ENCODE data around the gene KBTBD6.
A peak's percentile ranks its signal among the peaks of the same experiment; 100 is the strongest.
"Not testable (repeated sequence)": the region's sequence is repeated elsewhere in the genome, so short reads cannot be mapped to it uniquely, and the experiment has no call there.

Gene KBTBD6

GRCh38 chr13:41132512-41133152 is at the start of gene KBTBD6:
Gene KBTBD6 (minus strand): TSS chr13:41132802. CDS start chr13:41132511, 291 bp downstream.
- peak; percentile 88 to 92 for DNase-seq (ENCODE audit: low read depth in 2 of 2)

DNA sequence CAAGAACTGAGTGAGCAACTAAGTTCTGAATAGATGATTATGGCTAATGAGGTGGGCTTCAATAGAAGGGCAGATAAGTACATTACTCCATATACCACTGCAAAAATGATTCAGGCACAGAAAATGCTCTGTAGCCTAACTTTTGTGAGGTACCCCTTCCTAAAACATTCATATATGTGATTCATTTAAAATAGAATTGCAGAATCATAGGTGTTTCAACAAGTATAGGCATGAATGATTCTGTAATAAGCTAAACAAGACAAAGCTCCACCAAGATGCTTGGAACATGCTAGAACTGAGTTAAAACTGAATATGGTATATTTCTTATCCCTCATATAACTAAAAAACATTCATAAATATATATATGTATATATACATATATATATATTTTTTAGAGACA is 49.6 kb upstream of the KBTBD6 start:
- DNase-seq (ENCODE audit: low read depth in 2 of 2) = no peak

DNA sequence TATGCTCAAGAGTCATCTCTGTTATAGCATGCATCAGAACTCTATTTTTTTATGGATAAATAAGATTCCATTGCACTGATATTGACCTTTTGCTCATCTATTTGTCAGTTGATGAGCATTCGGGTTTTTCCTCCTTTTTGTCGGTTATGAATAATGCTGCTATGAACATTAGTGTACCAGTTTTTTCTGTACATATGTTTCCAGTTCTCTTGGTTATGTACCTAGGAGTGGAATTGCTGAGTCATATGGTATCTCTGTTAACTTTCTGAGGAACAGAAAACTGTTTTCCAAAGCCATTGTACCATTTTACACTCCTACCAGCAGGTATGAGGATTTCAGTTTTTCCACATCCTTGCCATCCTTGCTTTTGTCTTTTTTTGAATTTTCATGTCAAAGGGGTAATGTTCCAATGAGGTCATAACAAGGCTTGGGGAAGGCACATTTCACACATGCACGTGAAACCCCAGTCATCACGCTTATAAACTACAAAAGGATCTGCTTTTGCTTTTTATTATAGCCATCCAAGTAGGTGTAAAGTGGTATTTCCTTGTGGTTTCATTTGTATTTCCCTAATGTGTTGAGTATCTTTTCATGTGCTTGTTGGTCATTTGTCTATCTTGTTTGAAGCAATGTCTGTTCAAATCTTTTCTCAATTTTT is 47.1 kb upstream of the KBTBD6 start:
- no peak for DNase-seq (ENCODE audit: low read depth in 2 of 2)

GRCh38 chr13:41178040-41178439 is 45.4 kb upstream of the KBTBD6 start:
- no peak for DNase-seq (ENCODE audit: low read depth in 2 of 2)

DNA sequence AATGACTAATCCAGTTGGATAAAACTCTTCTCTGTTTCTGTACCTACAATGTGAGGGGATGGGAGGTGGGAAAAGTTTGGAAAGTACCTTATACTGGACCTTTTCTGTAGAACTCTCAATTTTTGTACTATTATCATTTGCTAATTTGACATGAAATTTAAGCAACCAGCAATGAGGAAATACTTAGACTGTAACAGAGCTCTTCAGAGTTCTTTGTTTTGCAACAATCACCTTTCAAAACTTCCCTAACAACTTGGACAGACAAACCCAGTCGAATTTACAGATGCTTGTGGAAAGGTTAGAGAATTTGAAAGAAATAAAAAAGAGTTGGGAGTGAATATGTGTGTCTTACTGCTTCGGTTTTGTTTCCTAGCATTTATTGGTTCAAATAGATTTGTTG is 45.0 kb upstream of the KBTBD6 start:
- DNase-seq (ENCODE audit: low read depth in 2 of 2) = no peak

- not testable (repeated sequence) for DNase-seq (ENCODE audit: low read depth in 2 of 2)
Measured at GRCh38 chr13:41175576-41175975, 43.0 kb upstream of the KBTBD6 start.

DNA sequence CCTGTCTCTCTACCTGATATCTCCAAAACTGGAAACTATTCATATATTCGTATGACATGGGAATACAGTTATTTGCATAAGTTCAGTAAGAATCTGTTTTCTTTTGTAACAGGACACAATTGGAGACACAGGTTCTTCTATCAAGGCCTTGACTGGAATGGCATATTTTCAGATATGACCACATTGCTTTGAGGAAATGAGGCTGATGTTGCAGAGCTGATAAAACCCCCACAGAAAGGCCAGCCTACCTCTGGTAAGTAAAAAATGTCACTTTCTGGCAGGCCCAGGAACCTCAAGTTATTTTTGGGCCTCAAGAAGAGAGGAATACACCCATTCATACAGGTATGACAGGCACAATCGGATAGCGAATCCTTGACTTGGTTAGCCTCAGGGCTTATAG is 29.5 kb upstream of the KBTBD6 start:
- no peak for DNase-seq (ENCODE audit: low read depth in 2 of 2)

DNA sequence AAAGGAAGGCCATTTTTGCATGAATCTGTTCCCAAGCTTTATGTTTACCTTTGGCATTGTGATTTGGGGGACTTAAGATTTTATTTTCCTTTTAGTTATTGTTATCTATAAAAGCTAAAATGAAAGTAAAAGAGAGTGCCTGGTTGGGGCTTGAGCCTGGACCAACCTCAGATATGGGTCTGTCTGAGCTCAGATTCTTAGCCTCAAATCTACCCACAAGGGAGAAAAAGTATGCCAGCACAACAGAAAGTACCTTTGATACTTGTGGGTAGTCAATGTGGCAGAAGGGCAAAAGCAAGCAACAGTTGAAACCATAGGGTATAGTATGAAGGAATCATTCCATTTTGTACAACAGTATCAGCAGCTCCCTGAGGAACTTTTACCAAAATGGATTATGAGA is 26.6 kb upstream of the KBTBD6 start:
- DNase-seq (ENCODE audit: low read depth in 2 of 2) = no peak

DNA sequence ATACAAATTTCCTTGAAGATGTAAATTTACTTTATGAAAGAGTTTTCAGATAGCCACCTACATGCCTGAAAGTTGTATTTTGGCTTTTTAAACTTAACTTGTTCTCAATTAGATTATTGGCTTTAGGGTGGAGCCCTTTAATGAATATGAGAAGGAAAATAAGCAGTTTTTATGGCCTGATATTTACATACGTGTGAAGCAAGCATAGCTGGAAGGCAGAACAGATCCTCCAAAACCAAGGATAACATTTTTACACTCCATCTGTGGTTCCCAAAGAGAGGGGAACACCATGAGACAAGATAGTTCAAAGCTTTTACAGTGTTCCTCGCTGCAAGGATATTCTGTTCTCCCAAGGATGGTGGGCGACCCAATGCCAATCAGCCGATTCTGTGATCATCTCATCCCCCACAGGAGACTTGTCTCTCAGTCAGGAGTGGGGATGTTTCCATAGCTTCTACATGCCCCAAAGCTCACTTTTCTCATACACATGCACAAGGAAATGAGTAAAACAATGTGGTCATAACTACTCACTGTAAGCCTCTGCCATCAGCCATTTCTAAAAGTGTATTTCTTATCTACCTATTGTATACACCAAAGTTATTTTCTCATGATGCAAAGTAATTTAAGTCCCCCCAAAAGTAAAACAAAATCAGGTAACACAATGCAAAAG is 24.6 kb upstream of the KBTBD6 start:
- DNase-seq (ENCODE audit: low read depth in 2 of 2) = no peak

- DNase-seq (ENCODE audit: low read depth in 2 of 2) = no peak
Measured at GRCh38 chr13:41156620-41157019, 24.0 kb upstream of the KBTBD6 start.

- DNase-seq (ENCODE audit: low read depth in 2 of 2) = no peak
Measured at GRCh38 chr13:41154042-41154441, 21.4 kb upstream of the KBTBD6 start.

GRCh38 chr13:41152005-41152404 is 19.4 kb upstream of the KBTBD6 start:
- DNase-seq (ENCODE audit: low read depth in 2 of 2) = no peak

- DNase-seq (ENCODE audit: low read depth in 2 of 2) = no peak
Measured at GRCh38 chr13:41150058-41150457, 17.5 kb upstream of the KBTBD6 start.

DNA sequence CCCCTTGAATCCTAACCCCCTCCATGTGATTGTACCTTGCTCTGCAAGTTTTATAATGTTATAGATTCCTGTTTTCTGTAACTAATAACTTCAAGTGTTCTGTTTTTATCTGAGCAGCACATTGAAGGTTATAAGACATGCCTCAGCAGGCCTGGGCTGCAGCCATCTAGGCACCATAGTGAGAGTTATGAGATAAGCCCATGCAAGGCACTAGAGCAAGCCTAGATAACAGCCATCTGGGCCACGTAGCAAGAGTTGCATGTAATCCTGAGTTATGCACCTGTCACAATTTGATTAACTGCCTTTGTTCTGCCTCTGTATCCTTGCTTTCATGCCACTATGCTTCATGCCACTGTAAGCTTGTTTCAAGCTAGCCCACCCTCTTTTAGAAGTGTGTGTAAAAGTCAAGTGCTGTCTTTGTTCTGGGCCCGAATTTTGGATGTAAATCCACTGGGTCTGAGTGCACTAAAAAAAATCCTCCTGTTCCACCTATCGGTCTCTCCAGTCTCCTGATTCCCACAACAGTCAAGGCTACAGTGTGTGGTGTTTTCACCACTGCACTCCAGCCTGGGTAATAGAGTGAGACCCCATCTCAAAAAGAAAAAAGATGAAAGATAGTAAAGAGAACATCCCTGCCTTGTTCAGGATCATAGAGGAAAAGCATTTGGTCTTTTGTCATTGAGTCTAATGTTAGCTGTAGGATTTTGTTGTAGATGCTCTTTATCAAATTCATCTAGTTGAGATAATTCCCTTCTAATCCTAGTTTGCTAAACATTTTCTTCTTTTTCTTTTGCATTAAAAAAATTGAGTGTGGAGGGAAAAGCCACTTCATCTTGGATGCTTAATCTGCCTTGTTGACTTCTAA is 16.0 kb upstream of the KBTBD6 start:
- no peak for DNase-seq (ENCODE audit: low read depth in 2 of 2)

- DNase-seq (ENCODE audit: low read depth in 2 of 2) = no peak
Measured at GRCh38 chr13:41145136-41145908, 12.7 kb upstream of the KBTBD6 start.

DNA sequence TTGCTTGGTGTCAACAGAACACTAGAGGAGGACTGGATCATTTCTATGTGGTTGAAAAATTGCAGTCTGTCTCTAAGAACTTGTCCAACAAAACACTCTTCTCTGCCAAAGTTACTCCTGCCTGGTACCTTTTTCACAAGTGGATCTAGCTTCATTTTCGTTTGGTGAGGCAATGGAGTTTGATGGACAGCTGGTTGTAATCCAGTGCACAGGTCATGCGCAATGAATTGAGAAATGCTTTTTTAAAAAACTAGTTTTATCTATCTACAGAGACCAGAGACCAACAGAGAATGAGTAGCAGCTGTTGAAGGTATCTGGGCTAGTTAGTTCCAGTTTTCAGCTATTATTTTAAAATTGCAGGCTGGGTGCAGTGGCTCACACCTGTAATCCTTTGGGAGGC is 12.0 kb upstream of the KBTBD6 start:
- DNase-seq (ENCODE audit: low read depth in 2 of 2) = no peak

DNA sequence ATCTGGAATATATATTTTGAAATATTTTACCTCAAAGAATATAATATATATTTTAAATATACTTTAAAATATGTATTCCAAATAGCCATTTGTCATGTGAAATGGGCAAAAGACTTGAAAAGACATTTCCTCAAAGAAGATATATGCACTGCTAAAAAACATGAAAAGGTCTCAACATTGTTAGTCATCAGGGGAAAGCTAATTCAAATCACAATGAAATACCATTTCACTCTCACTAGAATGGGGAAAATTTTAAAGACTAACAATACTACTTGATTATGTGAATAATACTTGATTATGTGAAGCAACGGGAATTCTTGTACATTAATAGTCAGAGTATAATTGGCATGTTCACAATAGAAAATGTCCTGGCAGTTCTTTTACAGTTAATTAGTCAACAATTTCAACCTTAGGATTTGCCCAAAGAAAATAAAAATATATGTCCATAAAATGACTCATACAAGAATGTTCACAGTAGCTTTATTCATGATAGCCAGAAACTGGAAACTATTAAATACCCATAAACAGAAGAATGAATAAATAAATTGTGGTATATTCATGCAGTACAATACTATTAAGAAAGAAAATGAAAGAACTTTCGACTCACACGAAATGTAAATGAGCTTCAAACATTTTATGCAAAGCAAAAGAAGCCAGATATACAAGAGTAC is 6.8 kb upstream of the KBTBD6 start:
- no peak for DNase-seq (ENCODE audit: low read depth in 2 of 2)

DNA sequence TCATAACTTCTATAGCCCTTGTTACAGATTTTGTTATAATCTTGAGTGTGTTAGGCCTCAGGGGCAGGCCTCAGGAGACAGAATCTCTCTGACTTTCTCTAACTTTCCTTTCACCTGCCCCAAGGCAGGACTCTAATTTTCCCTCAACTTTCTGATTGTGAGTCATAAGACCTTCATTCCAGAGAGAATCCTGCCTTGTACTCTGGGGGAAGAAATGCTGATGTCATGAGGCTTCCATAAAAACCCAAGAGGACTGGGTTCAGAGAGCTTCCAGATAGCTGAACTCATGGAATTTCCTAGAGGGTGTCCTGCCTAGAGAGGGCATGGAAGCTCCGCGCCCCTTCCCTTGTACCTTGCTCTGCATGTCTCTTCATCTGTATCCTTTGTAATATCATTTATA is 5.3 kb upstream of the KBTBD6 start:
- DNase-seq (ENCODE audit: low read depth in 2 of 2) = no peak

- DNase-seq (ENCODE audit: low read depth in 2 of 2) = no peak
Measured at GRCh38 chr13:41137241-41137640, 4.6 kb upstream of the KBTBD6 start.

DNA sequence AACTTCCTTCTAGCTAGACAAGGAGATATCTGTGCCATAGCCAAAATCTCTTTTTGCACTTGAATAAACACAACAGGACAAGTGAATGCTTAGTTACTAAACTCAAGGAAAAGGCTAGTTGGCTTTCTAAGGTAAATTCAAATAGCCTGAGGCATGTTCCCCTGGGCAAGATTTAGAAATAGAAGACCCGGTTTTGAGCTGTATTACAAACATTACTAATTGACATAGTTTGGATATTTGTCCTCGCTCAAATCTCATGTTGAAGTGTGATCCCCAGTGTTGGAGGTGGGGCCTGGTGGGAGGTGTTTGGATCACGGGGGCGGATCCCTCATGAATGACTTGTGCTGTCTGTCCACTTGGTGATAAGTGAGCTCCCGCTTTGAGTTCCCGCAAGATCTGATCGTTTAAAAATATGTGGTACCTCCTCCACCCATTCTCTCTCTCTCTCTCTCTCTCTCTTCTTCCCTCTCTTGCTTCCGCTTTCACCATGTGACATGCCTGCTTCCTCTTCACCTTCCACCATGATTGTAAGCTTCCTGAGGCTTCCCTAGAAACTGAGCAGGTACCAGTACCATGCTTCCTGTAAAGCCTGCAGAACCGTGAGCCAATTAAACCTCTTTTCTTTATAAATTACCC is 3.9 kb upstream of the KBTBD6 start:
- no peak for DNase-seq (ENCODE audit: low read depth in 2 of 2)

All from activated CD4-positive, alpha-beta T cell treated with anti-CD3 and anti-CD28 coated beads for 24 hours (primary cell).